Sigmoid colon (tissue), 4 donors: ENCODE measurements around the gene B3GALNT2.

ENCODE experiments used
- CTCF ChIP-seq, 4 experiments: fragments of 450-650 bp in 3 of 4; fragments of 200-600 bp in 1 of 4; IDR thresholded peaks; one replicate each; pipeline ENCODE4 v1.5.1; 2016 to 2019; ENCODE audit warnings: antibody characterized with exemption in 4 of 4, mild to moderate bottlenecking in 3 of 4, moderate library complexity in 2 of 4
- EP300 ChIP-seq, 4 donors: sonication (generic); formaldehyde crosslinking; IDR thresholded peaks; one replicate each; pipeline ENCODE4 v1.6.1; 2017; ENCODE audit warnings: antibody characterized with exemption in 4 of 4
- POLR2A ChIP-seq, 2 donors: fragments of 450-650 bp; IDR thresholded peaks; one replicate each; pipeline ENCODE4 v1.6.1; 2016; ENCODE audit warnings: antibody characterized with exemption in 2 of 2, mild to moderate bottlenecking in 2 of 2, moderate library complexity in 2 of 2
- POLR2AphosphoS5 ChIP-seq, 4 donors: sonication (generic); formaldehyde crosslinking; IDR thresholded peaks; one replicate each; pipeline ENCODE4 v1.6.1; 2017; ENCODE audit warnings: antibody characterized with exemption in 4 of 4

- TF ChIP-seq POLR2AphosphoS5 (IDR thresholded peaks at IDR 0.05) (no peak), POLR2A (IDR thresholded peaks at IDR 0.05) (no peak), CTCF (IDR thresholded peaks at IDR 0.05) (no peak), EP300 (IDR thresholded peaks at IDR 0.05) (no peak)
Observed at GRCh38 chr1:235454021-235454420, 50.2 kb downstream of the B3GALNT2 start.
